Adrenal gland (tissue), 12 donors: ENCODE data around the gene NLGN3. TPM values are rescaled to one million over a fixed set of nuclear protein-coding genes. Genes with fewer than 3 reads are reported as not detected.

Experiments used
- DNase-seq, 7 donors: peaks; one replicate each; pipeline ENCODE4 v3.0.0-alpha.2; 2019 to 2020
- H3K27ac ChIP-seq, 5 donors: fragments of 200-600 bp; sonication (generic) in 4 of 5; 1 replicate in 3 of 5; 2 replicates in 2 of 5; pipeline versions ENCODE4 v1.5.1 to v1.8.0; 2016 to 2020; ENCODE audit warnings: mild to moderate bottlenecking in 1 of 5
- H3K27me3 ChIP-seq: fragments of 200-600 bp; 2 replicates; pipeline ENCODE4 v1.8.0; 2021
- H3K36me3 ChIP-seq, 2 donors: fragments of 200-600 bp; replicated peaks in 1 of 2; 1 replicate in 1 of 2; 2 replicates in 1 of 2; pipeline versions ENCODE4 v1.5.1 to v1.8.0; 2018 to 2022
- H3K4me1 ChIP-seq, 2 donors: fragments of 200-600 bp; replicated peaks in 1 of 2; 1 replicate in 1 of 2; 2 replicates in 1 of 2; pipeline versions ENCODE4 v1.5.1 to v1.8.0; 2018 to 2021
- H3K4me3 ChIP-seq, 4 donors: fragments of 200-600 bp; sonication (generic) in 3 of 4; one replicate each; pipeline ENCODE4 v1.5.1; 2016 to 2018
- H3K9me3 ChIP-seq, 3 donors: fragments of 200-600 bp; sonication (generic) in 1 of 3; replicated peaks in 1 of 3; 1 replicate in 2 of 3; 2 replicates in 1 of 3; pipeline versions ENCODE4 v1.5.1 to v1.8.0; 2016 to 2021
- POLR2A ChIP-seq, 2 donors: fragments of 450-650 bp; IDR thresholded peaks; one replicate each; pipeline ENCODE4 v1.6.1; 2017; ENCODE audit warnings: antibody characterized with exemption in 2 of 2, mild to moderate bottlenecking in 2 of 2, moderate library complexity in 1 of 2
- WGBS, 4 donors: extraction: QIAGEN DNeasy Blood & Tissue Kit in 2 of 4; methylation state at CpG; one replicate each; pipeline versions ENCODE4 v1.1.5 to v1.1.7; 2013 to 2017; 5-methylcytosine and 5-hydroxymethylcytosine counted together
- intact Hi-C, 2 donors: fragments of 100-400 bp; cut with DNase I; formaldehyde crosslinking; loops; one replicate each; pipeline versions ENCODE4 v1.14.1 to v1.15.0; 2022 to 2023
- polyA plus RNA-seq, 3 donors: library from polyadenylated mRNA; stranded (reverse); fragments of 200-250 nt in 2 of 3; fragments of 350-450 nt in 1 of 3; fragmentation: Illumina TruSeq in 1 of 3; extraction: RNeasy Lipid Tissue Mini Kit (QIAGEN cat#74804) in 1 of 3; gene quantifications; one replicate each; pipeline ENCODE4 v1.2.3, GENCODE V29; 2013 to 2014
- total RNA-seq, 9 donors: library from RNA; depleted of rRNA in 4 of 9; stranded (reverse); fragments of >200 nt in 4 of 9; fragments of 120-200 nt in 1 of 9; fragmentation: NEBNext Ultra II Directional in 1 of 9; extraction: Animal tissue kit (Norgen Biotek cat#: 25700) in 1 of 9; gene quantifications; one replicate each; pipeline versions ENCODE4 v1.1.0 to v1.2.4, GENCODE V29; 2013 to 2023
- TF ChIP-seq, protein P1 (sequence below), 6 experiments: fragments of 450-650 bp in 4 of 6; fragments of 200-600 bp in 2 of 6; sonication (generic) in 1 of 6; IDR thresholded peaks; 1 replicate in 5 of 6; 2 replicates in 1 of 6; pipeline versions ENCODE4 v1.5.1 to v1.8.0; 2016 to 2021; ENCODE audit warnings: antibody characterized with exemption in 6 of 6, mild to moderate bottlenecking in 2 of 6, moderate library complexity in 1 of 6
- donor health status: healthy with polysubstance abuse.
- donor health status: Bipolar disorder and iron deficiency.
- donor health status: DM: yes; HTN: yes; CAD: no.
- donor health status: DM: no; HTN: no; CAD: no.
- donor health status: DM: no; HTN: no; CAD: no.
- donor health status: DM: yes; HTN: yes; CAD: no.

Gene NLGN3
- total and polyA plus RNA-seq, 12 donors = 8.9 to 51.6 (median 17.2) TPM

DNA sequence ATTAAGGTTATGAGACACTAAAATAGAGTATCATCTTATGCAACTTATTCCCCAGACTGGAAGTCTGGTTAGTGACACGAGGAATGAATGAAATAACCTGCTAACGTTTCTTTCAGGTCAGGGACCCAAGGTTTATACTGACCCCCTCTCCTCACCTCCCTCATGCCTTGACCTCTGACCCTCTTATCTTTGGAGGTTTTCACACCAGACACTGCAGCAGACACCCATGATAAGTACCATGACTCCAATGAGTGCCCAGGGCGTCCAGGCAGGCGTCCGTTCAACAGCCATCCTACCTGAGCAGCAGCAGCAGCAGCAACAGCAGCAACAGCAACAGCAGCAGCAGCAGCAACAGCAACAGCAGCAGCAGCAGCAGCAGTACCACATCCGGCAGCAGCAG is 4.2 kb upstream of the NLGN3 start:
- no peaks in the 10 kb centered on the region for H3K27me3 ChIP-seq
- H3K36me3 ChIP-seq = peaks cover 0 to 57% of the 10 kb centered on the region in 2 donors
- H3K4me3 ChIP-seq = no peak overlapping the region
- no peak for DNase-seq
- H3K27ac ChIP-seq = no peak overlapping the region
- no peaks in the 10 kb centered on the region for H3K9me3 ChIP-seq
- H3K4me1 ChIP-seq = peaks cover 0 to 8% of the 10 kb centered on the region in 2 donors
- no peak for TF ChIP-seq POLR2A (IDR thresholded peaks at IDR 0.05)
- TF ChIP-seq, protein P1, sequence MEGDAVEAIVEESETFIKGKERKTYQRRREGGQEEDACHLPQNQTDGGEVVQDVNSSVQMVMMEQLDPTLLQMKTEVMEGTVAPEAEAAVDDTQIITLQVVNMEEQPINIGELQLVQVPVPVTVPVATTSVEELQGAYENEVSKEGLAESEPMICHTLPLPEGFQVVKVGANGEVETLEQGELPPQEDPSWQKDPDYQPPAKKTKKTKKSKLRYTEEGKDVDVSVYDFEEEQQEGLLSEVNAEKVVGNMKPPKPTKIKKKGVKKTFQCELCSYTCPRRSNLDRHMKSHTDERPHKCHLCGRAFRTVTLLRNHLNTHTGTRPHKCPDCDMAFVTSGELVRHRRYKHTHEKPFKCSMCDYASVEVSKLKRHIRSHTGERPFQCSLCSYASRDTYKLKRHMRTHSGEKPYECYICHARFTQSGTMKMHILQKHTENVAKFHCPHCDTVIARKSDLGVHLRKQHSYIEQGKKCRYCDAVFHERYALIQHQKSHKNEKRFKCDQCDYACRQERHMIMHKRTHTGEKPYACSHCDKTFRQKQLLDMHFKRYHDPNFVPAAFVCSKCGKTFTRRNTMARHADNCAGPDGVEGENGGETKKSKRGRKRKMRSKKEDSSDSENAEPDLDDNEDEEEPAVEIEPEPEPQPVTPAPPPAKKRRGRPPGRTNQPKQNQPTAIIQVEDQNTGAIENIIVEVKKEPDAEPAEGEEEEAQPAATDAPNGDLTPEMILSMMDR (IDR thresholded peaks at IDR 0.05) = no peak
- 46 to 61% (median 60%) methylated on average over 1 to 6 of the region's 6 CpGs for WGBS, 4 donors
- intact Hi-C loops = no loop called here

DNA sequence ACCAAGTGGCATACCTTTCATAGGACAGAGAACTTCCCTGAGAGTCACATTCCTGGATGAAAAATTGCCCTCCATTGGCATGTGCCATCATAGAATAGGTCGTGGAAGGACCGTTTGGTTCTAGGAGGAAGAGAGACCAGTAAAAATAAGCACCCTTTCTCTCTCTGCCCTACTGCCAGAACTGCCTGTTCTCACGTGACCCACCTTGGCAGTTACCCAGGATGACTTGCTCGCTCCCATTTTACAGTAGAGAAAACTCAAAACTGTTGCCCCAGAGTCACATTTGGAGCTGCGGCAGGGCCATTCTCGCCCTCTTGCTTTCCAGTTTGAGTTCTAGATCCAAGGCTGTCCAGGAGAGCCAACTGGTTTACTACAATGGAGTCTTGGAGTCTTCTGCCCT is 1.1 kb upstream of the NLGN3 start:
- peak; percentile 59 to 80 (median 73) for DNase-seq
- Histone ChIP-seq H3K36me3 (peaks cover 0 to 28% of the 10 kb centered on the region in 2 donors), H3K9me3 (no peaks in the 10 kb centered on the region), H3K4me3 (no peak overlapping the region), H3K4me1 (peaks cover 0 to 8% of the 10 kb centered on the region in 2 donors), H3K27me3 (no peaks in the 10 kb centered on the region), H3K27ac (peak overlapping the region in 3 of 5 donors; percentile 12 to 35 (median 26))
- TF ChIP-seq POLR2A (IDR thresholded peaks at IDR 0.05) = no peak
- TF ChIP-seq, protein P1 (IDR thresholded peaks at IDR 0.05) = no peak
- intact Hi-C loops = no loop called here
- 39 to 61% (median 44%) methylated on average over 5 to 6 of the region's 6 CpGs for WGBS, 4 donors

DNA sequence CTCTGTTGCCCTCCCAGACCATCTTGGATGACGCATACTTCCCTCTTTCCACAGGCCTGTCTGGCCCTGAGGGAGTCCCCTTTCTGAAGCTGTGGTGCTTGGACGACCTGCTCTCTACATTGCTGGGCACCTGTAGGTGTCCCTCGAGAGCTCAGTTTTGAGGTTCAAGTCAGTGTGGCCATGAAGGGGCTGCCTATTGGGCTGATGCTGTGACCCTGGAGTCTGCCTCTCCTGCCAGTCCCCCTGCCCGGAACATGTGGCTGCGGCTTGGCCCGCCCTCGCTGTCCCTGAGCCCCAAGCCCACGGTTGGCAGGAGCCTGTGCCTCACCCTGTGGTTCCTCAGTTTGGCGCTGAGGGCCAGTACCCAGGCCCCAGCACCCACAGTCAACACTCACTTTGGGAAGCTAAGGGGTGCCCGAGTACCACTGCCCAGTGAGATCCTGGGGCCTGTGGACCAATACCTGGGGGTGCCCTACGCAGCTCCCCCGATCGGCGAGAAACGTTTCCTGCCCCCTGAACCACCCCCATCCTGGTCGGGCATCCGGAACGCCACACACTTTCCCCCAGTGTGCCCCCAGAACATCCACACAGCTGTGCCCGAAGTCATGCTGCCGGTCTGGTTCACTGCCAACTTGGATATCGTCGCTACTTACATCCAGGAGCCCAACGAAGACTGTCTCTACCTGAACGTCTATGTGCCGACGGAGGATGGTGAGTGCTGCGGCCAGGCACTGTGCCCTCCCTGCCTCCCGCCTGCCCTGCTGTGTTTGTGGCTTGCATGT is 3.0 kb downstream of the NLGN3 start:
- intact Hi-C loops = no loop called here
- no peak overlapping the region for H3K27ac ChIP-seq
- peaks cover 0 to 8% of the 10 kb centered on the region in 2 donors for H3K4me1 ChIP-seq
- TF ChIP-seq, protein P1 (IDR thresholded peaks at IDR 0.05) = no peak
- TF ChIP-seq POLR2A (IDR thresholded peaks at IDR 0.05) = no peak
- no peak for DNase-seq
- no peaks in the 10 kb centered on the region for H3K9me3 ChIP-seq
- H3K4me3 ChIP-seq = no peak overlapping the region
- H3K36me3 ChIP-seq = peaks cover 0 to 2% of the 10 kb centered on the region in 2 donors
- no peaks in the 10 kb centered on the region for H3K27me3 ChIP-seq
- WGBS, 4 donors = 78 to 92% (median 84%) methylated on average over 8 to 28 of the region's 28 CpGs

DNA sequence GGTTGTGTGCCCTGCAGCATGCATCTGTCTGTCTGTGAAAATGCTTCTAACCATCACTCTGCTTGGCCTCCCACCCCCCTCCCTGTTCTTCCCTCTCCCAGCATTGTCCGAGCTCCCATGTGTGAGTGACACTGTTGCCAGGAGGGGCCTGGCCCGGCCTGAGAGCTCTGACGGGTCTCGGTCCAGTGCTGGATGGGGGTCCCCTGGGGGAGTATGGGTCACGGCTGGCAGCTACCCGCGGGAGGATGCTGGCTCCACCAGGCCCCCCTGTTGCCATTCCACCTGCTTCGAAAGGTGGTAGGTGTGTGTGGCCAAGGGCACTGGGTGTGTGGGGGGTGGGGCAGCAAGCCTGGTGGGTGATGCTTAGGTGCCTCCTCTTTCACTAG is 3.6 kb downstream of the NLGN3 start:
- H3K4me3 ChIP-seq = no peak overlapping the region
- TF ChIP-seq POLR2A (IDR thresholded peaks at IDR 0.05) = no peak
- TF ChIP-seq, protein P1 (IDR thresholded peaks at IDR 0.05) = no peak
- intact Hi-C loops = no loop called here
- no peak overlapping the region for H3K27ac ChIP-seq
- WGBS, 4 donors = 60 to 89% (median 82%) methylated on average over 1 to 8 of the region's 8 CpGs; no CpG with 5 or more reads in 1 of the 4 donors
- no peaks in the 10 kb centered on the region for H3K27me3 ChIP-seq
- H3K36me3 ChIP-seq = no peaks in the 10 kb centered on the region
- DNase-seq = no peak
- peaks cover 0 to 6% of the 10 kb centered on the region in 2 donors for H3K4me1 ChIP-seq
- H3K9me3 ChIP-seq = no peaks in the 10 kb centered on the region
